ENCODE results near the gene DRC7.
"Not testable (repeated sequence)": the region's sequence is repeated elsewhere in the genome, so short reads cannot be mapped to it uniquely, and the experiment has no call there.

The DRC7 gene

DNA sequence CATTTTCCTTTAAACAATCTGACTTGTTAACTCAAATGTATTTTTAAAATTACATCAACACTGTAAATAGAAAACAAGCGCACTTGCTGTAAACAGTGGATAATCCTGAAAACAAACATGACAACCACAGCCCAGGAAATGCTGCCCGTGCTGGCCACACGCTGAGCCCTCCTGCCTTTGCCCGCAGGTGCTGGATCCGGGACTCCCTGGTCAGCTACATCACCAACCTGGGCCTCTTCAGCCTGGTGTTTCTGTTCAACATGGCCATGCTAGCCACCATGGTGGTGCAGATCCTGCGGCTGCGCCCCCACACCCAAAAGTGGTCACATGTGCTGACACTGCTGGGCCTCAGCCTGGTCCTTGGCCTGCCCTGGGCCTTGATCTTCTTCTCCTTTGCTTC is 33.1 kb upstream of the DRC7 start:
- DNase-seq = no peak

DNA sequence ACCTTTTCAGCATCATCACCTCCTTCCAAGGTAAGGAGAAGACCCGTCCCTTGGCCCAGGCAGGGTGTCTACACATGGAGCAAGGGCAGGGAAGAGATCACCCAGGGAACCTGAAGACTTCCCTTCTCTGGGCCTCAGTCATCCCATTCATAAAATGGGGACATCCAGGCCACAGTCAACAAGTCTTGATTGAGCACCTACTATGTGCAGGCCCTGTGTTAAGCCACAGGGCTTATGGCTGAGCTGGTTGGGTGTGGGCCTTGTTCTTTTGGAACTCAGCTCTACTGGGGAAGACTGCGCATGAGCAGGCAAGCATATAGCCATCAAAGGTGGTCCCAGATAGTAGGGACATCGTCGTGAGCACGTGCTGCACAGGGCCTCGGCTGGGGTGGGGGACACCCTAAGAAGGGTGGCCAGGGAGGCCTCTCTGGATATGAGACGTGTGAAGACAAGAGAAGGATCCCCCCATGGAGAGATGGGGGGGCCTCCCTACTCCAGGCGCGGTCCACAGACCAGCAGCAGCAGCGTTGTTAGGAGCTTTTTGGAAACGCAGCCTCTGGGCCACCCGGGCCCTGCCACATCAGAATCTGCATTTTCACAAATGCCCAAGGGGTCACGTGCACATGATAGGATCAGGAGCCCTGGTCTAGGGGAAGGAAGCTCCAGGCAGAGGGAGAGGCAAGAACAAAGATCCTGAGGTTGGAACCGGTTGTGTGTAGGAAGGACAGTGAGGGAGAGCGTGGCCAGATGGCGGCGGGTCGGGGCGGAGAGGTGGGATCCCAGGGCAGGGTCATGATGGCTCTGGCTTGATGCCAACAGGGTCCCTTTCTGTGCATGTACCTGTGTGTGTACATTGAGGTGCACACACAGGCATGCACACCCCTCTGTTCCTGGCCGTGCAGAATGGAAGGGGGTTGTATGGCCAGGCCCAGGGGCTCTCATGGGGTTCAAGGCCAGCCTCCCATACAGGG is 32.4 kb upstream of the DRC7 start:
- DNase-seq = no peak

DNA sequence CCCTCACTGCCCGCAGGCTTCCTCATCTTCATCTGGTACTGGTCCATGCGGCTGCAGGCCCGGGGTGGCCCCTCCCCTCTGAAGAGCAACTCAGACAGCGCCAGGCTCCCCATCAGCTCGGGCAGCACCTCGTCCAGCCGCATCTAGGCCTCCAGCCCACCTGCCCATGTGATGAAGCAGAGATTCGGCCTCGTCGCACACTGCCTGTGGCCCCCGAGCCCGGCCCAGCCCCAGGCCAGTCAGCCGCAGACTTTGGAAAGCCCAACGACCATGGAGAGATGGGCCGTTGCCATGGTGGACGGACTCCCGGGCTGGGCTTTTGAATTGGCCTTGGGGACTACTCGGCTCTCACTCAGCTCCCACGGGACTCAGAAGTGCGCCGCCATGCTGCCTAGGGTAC is 31.2 kb upstream of the DRC7 start:
- no peak for DNase-seq

DNA sequence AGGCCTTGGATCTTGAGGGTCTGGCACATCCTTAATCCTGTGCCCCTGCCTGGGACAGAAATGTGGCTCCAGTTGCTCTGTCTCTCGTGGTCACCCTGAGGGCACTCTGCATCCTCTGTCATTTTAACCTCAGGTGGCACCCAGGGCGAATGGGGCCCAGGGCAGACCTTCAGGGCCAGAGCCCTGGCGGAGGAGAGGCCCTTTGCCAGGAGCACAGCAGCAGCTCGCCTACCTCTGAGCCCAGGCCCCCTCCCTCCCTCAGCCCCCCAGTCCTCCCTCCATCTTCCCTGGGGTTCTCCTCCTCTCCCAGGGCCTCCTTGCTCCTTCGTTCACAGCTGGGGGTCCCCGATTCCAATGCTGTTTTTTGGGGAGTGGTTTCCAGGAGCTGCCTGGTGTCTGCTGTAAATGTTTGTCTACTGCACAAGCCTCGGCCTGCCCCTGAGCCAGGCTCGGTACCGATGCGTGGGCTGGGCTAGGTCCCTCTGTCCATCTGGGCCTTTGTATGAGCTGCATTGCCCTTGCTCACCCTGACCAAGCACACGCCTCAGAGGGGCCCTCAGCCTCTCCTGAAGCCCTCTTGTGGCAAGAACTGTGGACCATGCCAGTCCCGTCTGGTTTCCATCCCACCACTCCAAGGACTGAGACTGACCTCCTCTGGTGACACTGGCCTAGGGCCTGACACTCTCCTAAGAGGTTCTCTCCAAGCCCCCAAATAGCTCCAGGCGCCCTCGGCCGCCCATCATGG is 30.5 kb upstream of the DRC7 start:
- DNase-seq = no peak

DNA sequence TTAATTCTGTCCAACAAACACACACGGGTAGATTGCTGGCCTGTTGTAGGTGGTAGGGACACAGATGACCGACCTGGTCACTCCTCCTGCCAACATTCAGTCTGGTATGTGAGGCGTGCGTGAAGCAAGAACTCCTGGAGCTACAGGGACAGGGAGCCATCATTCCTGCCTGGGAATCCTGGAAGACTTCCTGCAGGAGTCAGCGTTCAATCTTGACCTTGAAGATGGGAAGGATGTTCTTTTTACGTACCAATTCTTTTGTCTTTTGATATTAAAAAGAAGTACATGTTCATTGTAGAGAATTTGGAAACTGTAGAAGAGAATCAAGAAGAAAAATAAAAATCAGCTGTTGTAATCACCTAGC is 30.0 kb upstream of the DRC7 start:
- no peak for DNase-seq

DNA sequence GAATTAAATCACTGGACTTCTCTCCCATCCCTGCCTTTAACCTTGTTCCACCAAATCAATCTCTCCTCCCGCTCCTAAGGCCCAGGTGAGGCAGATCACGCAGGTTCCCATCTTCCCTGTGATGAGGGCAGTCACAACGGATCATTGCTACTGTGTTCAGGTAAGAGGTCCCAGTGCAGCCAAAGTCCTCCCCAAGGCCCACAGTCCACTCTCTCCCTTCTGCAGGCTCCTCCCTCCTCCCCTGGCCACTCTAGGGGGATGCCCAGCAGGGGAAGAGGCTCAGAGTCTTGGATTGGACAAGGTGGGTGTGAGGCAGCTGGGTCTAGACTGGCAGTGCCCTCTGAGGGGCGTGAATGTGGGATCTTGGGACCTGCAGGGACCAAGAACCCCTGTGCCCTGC is 29.1 kb upstream of the DRC7 start:
- no peak for DNase-seq

DNA sequence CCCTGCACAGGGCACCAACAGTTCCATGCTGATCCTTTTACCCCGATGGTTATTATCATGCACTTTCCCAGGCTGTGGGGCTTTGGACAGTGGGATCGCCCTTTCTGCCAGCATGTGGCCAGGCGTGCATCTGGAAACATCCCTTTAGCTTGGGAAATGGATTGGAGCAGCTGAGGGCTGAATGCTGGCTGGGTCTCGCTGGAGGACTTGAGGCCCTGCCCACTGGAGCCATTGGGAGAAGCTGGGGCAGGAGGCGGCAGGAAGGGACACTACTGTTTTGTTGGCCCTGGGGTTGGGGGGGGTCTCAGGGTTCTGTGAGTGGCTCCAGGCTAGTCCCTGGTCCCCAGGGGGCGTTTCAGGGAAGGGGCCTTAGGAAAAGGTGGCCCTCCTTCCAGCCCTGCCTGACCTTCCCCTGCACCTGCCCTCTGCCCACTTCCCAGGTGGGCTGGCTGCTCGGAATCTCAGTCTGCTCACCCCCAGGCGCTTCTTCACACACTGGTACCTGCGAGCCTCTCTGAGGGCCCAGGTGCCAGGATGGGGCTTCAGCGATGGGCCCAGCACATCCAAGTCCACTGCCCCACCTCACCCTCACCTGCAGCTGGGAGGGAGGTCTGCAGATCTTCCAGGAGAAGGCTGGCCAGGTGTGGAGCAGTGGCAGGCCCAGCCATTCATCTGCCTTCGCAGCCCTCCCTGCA is 28.1 kb upstream of the DRC7 start:
- DNase-seq = no peak

DNA sequence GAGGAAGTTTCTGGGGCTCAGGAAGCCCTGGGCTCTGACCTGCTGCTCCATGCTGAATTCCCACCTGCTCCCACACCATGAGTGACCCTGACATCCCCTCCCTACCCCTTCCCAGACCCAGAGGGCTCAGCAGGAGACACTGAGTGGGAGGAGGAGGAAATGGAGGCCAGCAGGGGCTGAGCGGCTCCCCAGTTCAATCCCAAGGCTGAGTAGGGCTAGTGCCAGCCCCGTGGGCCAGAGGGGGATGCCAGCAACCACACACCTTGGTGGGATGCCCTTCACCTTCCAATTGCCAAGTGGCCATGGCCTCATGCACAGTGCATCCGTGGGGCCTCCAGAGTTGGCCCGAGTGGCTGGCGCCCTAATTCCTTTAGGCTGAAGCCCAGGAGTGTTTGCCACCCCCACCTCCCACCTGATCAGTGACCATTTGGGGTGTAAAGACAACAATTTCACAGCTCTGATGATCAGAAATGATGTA is 27.5 kb upstream of the DRC7 start:
- DNase-seq = no peak

DNA sequence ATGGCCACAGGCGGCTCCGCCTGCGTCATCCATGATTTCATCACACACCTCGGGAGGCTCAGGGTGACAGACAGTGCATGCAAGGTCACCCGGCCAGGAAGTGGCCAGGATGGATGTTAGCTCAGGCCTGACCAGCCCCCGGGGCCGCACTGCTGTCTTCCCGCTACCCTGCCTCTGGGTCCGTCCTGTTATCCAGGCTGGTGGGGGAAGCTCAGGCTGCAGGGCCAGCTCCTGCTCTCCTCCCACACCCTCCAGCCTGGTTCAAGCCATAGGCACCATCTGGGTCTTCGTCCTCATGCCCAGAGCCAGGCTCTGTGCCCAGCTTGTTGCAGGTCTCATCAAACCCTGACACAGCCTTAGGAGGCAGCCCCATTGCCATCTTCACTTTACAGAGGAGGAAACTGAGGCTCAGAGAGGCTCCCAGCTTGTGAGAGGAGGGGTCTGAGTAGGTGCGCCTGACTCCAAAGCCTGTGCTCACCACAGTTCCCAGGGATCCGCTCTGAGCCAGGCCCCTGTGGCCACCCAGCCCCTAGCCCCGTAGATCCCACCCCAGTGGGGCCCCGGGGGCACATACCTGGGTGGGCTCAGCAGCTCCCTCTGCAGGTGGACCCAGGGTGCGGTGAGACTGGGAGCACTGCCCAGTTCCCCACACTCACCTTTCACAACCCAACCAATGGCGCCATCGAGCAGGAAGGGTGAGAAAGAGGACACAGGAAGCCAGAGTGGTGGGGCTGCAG is 26.9 kb upstream of the DRC7 start:
- no peak for DNase-seq

DNA sequence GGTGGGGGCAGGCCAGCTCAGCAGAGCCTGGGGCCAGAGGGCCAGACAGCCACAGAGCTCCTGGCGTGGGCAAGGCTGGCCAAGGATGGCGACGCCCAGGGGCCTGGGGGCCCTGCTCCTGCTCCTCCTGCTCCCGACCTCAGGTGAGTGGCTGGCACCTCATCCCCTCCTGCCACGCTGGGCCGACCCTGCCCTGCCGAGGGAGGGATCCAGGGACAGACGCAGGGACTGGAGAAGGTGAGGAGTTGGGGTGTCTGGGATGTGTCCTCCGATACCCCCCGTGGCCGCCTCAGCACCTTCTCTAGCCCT is 26.4 kb upstream of the DRC7 start, which contains the start of gene ADGRG3:
TSS of gene ADGRG3 (plus strand) at position 44 of the 309 bp plus-strand sequence. CDS start at position 86, 42 bp downstream.
- DNase-seq = no peak

DNA sequence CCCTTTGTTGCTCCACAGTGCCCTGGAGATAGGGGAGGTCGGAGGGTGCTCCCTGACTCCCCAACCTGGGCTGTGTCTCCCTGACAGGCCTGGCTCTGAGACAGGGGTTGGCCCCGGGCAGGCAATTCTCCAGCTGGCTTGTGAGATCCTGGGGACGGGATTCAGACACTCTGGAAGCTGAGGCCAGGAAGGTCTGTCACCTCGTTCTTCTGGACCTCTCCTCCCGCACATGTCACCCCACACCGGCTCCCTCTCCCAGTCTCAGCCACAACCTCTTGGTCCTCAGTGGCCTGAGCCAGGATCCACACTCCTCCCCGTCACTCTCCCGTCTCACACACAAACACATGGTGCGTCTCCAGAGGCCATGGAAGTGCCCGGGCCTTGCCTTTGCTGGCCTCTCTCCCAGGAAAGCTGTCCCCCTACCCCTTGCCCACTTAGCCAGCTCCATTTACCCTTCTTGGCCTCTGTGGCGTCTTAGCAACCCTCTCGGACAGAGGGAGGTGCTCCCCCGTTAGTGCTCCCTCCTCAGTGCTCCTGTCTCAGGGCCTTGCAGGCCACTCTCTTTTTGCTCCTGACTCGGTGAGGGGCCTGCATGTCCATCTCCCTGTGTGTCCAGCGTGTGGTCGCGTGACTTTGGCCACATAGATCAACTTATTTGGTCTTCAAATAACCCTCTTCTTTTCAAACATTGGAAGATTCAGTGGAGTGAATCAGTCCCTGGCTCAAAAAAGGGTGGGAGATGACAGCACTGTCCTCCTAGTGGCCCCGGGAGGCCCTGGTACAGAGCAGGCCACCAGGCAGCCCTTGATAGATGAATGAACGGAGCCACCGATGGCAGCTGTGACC is 25.8 kb upstream of the DRC7 start:
- DNase-seq = no peak

DNA sequence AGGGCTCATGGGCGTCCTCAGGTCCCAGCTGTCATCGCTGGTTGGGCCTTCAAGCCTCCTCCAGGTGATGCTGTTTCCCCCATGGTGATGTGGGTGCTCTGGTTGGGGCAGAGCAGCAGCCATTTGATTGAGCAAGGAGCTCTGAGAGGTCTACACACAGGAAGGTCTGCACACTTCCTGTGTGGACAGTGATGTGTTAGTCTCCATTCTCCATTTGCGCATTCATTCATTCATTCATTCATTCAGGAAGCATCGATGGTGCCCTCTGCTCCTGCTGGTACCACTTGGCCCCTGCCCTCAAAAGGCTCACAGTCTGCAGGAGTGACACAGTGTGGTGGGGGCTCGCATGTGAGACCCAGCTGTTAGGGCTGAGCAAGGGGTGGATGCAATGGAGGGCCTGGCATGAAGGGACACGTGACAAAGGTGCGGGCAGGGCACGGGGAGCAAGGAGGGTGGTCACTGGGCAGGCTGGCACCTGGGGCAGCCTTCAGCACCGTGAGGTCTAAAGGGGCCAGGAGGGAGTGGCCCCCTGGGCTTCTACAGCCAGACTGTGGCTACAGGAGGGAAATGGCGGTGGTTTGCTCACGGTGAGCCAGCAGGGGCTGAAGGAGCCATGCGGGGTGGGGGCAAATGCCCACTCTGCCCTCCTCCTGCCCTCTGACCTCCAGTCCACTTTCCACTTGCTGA is 25.0 kb upstream of the DRC7 start:
- DNase-seq = no peak

DNA sequence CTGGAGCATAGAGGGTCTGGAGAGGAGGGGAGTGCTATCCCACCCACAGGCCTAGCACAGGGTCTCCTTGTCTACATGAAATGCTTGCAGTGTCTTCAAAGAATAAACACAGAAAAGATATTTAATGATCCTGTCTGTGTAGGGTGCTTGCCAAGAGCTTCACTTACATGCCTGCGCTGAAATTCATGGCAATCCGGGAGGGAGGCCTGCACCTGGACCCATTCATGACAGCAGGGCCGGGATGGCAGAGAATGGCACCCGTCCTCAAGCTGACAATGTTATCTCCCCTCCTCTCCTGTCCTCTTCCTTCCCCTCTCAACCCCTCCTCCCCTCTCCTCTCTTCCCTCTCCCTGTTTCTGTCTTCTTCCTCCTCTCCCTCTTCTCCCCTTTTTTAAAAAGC is 24.4 kb upstream of the DRC7 start:
- DNase-seq = no peak

DNA sequence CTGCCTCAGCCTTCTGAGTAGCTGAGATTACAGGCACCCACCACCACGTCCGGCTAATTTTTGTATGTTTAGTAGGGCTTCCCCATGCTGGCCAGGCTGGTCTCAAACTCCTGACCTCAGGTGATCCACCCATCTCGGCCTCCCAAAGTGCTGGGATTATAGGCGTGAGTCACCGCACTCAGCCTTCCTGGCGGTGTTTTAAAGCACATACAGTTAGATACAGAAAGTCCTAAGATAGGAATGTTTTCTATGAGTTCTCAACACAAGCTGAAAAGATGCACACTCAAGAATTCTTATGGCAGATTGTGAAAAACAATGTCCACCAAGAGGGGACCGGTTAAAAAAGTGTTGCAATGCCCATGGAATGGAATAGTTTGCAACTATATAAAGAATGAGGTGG is 23.2 kb upstream of the DRC7 start:
- not testable (repeated sequence) for DNase-seq

DNA sequence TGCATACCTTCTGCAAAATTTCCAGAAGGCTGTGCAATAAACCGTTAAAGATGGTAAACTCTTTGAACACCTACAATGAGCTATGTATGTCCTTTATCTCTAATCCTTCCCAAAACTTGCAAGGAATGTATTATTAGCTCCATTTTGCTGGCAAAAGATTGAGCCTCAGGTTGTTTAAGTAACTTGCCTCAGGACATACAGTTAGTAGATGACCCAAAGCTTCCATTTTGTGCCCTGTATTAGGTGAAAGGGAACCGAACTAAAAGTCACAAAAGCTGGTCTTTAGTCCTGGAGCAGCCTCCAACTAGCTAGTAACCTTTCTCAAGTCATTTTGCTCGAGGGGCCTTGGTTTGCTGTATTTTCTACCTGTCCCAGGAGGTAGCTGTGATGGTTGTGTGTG is 22.2 kb upstream of the DRC7 start:
- DNase-seq = no peak

DNA sequence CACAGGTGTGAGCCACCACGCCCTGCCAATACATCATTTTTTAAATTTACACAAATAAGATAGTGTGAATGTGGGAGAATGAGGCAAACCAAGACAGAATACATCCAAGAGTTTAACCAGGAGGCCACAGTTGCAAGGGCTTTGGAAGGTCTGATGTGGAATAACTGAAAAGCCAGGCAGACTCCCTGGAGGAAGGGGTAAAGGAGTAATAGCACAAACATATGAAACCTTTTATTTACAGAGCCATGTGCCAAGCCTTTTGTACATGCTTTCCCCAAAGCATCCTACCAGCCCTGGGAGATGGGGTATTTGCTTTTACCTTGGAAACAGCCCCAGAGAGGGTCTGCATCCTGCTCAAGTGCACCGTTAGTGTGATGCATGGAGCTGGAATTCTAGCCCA is 21.8 kb upstream of the DRC7 start:
- no peak for DNase-seq

DNA sequence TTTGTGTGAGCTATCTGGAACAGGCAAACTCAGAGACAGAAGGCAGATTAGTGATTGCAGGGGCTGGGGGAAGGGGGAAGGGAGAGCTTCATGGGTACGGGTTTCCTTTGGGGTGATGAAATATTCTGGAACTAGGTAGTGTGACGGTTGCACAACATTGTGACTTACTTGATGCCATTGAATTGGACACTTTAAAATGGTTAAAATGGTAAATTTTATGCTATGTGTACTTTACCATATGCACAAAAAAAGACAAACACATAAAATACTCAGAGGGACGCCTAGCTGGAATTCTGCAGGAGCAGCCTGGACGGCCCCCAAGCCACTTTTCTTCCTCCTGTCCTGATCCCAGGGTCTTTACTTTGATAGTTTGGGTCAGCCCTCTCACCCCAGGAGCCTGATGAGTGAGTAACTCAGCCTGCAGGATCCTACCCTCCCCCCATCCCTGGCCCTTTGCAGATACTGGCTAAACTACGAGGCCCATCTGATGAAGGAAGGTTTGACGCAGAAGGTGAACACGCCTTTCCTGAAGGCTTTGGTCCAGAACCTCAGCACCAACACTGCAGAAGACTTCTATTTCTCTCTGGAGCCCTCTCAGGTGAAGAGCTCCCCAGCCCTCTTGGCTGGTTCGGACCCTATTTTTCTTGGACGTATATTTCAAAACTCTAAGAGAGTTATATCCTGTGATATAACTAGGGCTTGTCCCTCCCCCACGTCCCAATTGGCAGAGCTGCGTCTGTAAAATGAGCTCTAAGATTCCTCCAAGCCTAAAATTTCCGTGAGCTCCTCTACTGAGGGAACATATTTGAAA is 18.7 kb upstream of the DRC7 start:
- no peak for DNase-seq

DNA sequence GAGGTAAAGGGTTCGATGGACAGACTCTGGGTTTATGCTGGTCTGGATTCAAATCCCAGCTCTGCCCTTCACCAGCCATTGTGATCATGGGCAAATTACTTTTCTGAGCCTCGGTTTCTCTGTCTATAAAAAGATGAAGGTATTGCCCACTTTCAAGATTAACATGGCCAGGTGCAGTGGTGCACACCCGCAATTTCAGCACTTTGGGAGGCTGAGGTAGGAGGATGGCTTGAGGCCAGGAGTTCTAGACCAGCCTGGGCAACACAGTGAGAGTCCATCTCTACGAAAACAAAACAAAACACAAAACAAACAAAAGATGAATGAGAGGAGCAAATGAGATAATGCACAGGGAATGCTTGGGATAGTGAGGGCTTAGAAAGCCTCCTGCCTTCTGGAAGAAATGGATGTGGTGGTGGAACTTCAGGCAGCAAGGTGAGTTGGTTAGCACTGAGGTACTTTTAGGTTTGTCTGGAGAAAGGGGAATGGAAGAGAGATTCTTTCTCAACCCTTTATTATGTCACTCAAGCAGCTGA is 18.0 kb upstream of the DRC7 start:
- no peak for DNase-seq

DNA sequence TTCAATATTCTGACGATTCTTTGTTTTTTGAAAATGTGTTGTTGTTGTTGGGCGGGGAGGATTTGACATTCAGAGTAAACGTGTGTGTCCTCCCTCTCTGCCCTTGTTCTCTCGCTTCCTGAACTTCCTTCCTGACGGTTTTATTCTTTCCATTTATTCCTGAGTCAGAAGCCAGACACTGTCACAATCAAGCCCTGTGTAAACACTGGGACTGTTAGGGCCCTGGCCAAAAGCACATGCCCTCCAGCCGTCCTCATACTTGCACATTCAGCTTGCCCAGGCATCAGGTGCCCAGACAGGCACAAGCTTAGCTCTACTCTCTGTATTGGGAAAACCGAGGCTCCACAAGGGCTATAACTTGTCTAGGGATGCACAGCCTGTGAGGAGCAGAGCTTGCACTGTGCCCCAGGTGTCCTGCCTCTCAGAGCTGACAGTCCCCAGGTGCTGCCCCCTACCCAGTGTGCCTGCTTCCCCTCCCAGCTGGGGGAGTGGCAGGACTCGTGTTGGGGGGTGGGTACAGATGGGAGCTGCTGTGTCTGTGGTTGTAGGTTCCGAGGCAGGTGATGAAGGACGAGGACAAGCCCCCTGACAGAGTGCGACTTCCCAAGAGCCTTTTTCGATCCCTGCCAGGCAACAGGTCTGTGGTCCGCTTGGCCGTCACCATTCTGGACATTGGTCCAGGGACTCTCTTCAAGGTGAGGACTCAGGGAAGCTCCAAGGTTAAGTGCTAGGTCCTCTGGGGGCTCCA is 16.8 kb upstream of the DRC7 start:
- no peak for DNase-seq
